Naive thymus-derived CD8-positive, alpha-beta T cell (primary cell): ENCODE measurements around the gene IPO13. TPM values are rescaled to one million over a fixed set of nuclear protein-coding genes. Genes with fewer than 3 reads are reported as not detected.

Source experiments
- ATAC-seq, 2 donors: fragments of 150-1000 bp; cut with Tn5 transposase in 1 of 2; sonication (Bioruptor Pico), chemical (Tn5 transposase) in 1 of 2; 1 replicate in 1 of 2; 2 replicates in 1 of 2; pipeline ENCODE4 v1.10.0; 2021; ENCODE audit warnings: mild to moderate bottlenecking in 2 of 2, moderate library complexity in 2 of 2
- POLR2A ChIA-PET: fragments of 350-600 bp; sonication (Branson Sonifier 250); formaldehyde crosslinking; loops from one replicate; lab custom pipeline; 2021; ENCODE audit warnings: antibody characterized with exemption; lab: Charles Lee
- DNase-seq, 10 donors: peaks; one replicate each; pipeline versions ENCODE4 v3.0.0 to v3.0.0-alpha.2; 2020 to 2022
- H3K27ac Mint-ChIP-seq, 10 donors: one replicate each; pipeline ENCODE4 v1.8.0; 2020 to 2022; ENCODE audit warnings: mild to moderate bottlenecking in 10 of 10, mixed read lengths in 10 of 10, moderate library complexity in 4 of 10, inconsistent platforms in 1 of 10
- H3K27me3 Mint-ChIP-seq, 5 donors: one replicate each; pipeline ENCODE4 v1.8.0; 2021 to 2022; ENCODE audit warnings: mixed read lengths in 5 of 5
- H3K36me3 Mint-ChIP-seq, 3 donors: one replicate each; pipeline ENCODE4 v1.8.0; 2020 to 2022; ENCODE audit warnings: mixed read lengths in 3 of 3, mild to moderate bottlenecking in 2 of 3, inconsistent platforms in 1 of 3
- H3K4me1 Mint-ChIP-seq, 4 donors: one replicate each; pipeline ENCODE4 v1.8.0; 2021 to 2022; ENCODE audit warnings: mixed read lengths in 4 of 4
- H3K4me3 Mint-ChIP-seq, 10 donors: one replicate each; pipeline ENCODE4 v1.8.0; 2020 to 2022; ENCODE audit warnings: mild to moderate bottlenecking in 10 of 10, mixed read lengths in 10 of 10, moderate library complexity in 6 of 10, inconsistent platforms in 1 of 10
- H3K9me3 Mint-ChIP-seq, 9 donors: one replicate each; pipeline ENCODE4 v1.8.0; 2020 to 2022; ENCODE audit warnings: mixed read lengths in 9 of 9, mild to moderate bottlenecking in 3 of 9, inconsistent platforms in 1 of 9, moderate library complexity in 1 of 9
- polyA plus RNA-seq, 3 donors: library from polyadenylated mRNA; unstranded; fragments of 300-500 nt; fragmentation: Illumina TruSeq; gene quantifications; one replicate each; pipeline ENCODE4 v1.2.3, GENCODE V29; 2021
- total RNA-seq, 8 experiments: library from RNA in 2 of 8; stranded (reverse) in 2 of 8; gene quantifications; one replicate each; pipeline ENCODE4 v1.2.3 and lab custom pipeline; 2021 to 2026

IPO13 gene
- total and polyA plus RNA-seq, 5 experiments from 2014 or later, result 13.8 to 24.1 (median 14.5) TPM

GRCh38 chr1:43970502-43970901 is 23.8 kb downstream of the IPO13 start:
- no peaks in the 10 kb centered on the region for H3K9me3 Mint-ChIP-seq
- H3K27ac Mint-ChIP-seq, result peak overlapping the region in 6 of 10 donors; percentile 84 to 94 (median 90)
- DNase-seq (no peak), ATAC-seq (no peak)
- H3K4me1 Mint-ChIP-seq, result peaks cover 17 to 37% (median 36%) of the 10 kb centered on the region in 4 donors
- POLR2A ChIA-PET, result interaction anchor here (1.0 to 2.1 kb wide), 3 partner anchors 17 to 24 kb away, joined by 4 to 13 read pairs (median 6); partner anchors contain the start of gene IPO13
- H3K36me3 Mint-ChIP-seq, result peaks cover 0 to 11% (median 0%) of the 10 kb centered on the region in 3 donors
- H3K4me3 Mint-ChIP-seq, result peak overlapping the region; percentile 89 to 96 (median 94)
- no peaks in the 10 kb centered on the region for H3K27me3 Mint-ChIP-seq

GRCh38 chr1:43970911-43971310 is 24.2 kb downstream of the IPO13 start:
- ATAC-seq, result no peak
- DNase-seq, result no peak
- H3K4me3 Mint-ChIP-seq, result peak overlapping the region; percentile 89 to 96 (median 94)
- H3K9me3 Mint-ChIP-seq, result no peaks in the 10 kb centered on the region
- no peaks in the 10 kb centered on the region for H3K27me3 Mint-ChIP-seq
- peaks cover 20 to 41% (median 40%) of the 10 kb centered on the region in 4 donors for H3K4me1 Mint-ChIP-seq
- POLR2A ChIA-PET, result interaction anchor here (1.6 to 2.1 kb wide), 2 partner anchors 17 to 25 kb away, joined by 6 to 13 read pairs; partner anchors contain the start of gene IPO13
- peaks cover 0 to 11% (median 0%) of the 10 kb centered on the region in 3 donors for H3K36me3 Mint-ChIP-seq
- peak overlapping the region in 5 of 10 donors; percentile 13 to 94 (median 22) for H3K27ac Mint-ChIP-seq

DNA sequence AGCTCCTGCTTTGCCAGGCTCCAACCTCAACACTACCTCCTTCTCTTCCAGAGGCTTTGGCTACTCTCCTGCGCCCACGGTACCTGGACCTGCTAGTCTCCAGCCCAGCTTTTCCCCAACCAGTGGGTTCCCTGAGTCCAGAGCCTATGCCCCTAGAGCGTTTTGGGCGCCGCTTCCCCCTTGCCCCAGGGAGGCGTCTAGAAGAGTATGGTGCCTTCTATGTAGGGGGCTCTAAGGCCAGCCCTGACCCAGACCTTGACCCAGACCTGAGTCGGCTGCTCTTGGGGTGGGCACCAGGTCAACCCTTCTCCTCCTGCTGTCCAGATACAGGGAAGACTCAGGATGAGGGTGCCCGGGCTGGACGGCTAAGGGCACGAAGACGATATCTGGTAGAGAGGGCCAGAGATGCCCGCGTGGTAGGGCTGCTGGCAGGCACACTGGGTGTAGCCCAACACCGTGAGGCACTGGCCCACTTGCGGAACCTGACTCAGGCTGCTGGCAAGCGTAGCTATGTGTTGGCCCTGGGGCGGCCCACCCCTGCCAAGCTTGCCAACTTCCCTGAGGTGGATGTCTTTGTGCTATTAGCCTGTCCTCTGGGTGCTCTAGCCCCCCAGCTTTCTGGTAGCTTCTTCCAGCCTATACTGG is 24.7 kb downstream of the IPO13 start:
- Mint-ChIP-seq H3K4me1 (peaks cover 21 to 47% (median 46%) of the 10 kb centered on the region in 4 donors), H3K4me3 (peak overlapping the region; percentile 89 to 96 (median 94)), H3K27ac (peak overlapping the region in 1 of 10 donors; percentile 22), H3K36me3 (peaks cover 0 to 14% (median 0%) of the 10 kb centered on the region in 3 donors), H3K9me3 (no peaks in the 10 kb centered on the region), H3K27me3 (no peaks in the 10 kb centered on the region)
- POLR2A ChIA-PET, result interaction anchor here (1.6 to 2.1 kb wide), 2 partner anchors 18 to 25 kb away, joined by 6 to 13 read pairs; partner anchors contain the start of gene IPO13
- ATAC-seq (no peak), DNase-seq (no peak)

GRCh38 chr1:43973981-43974442 is 27.3 kb downstream of the IPO13 start:
- DNase-seq (no peak), ATAC-seq (no peak)
- Mint-ChIP-seq H3K27ac (peak overlapping the region; percentile 89 to 98 (median 96)), H3K4me1 (peaks cover 38 to 70% (median 68%) of the 10 kb centered on the region in 4 donors), H3K9me3 (no peaks in the 10 kb centered on the region), H3K36me3 (peaks cover 0 to 33% (median 11%) of the 10 kb centered on the region in 3 donors), H3K27me3 (peaks cover 0 to 4% (median 0%) of the 10 kb centered on the region in 5 donors), H3K4me3 (peak overlapping the region; percentile 84 to 97 (median 94))
- POLR2A ChIA-PET, result interaction anchor here (0.8 to 2.6 kb wide), 6 partner anchors 16 to 56 kb away, joined by 3 to 12 read pairs (median 8); partner anchors contain the start of gene IPO13

- Mint-ChIP-seq H3K4me3 (peak within 1 kb of the TSS; percentile 84 to 97 (median 94)), H3K9me3 (no peaks in the 10 kb centered on the region), H3K27ac (peak within 1 kb of the TSS; percentile 89 to 98 (median 96)), H3K36me3 (peaks cover 0 to 33% (median 11%) of the 10 kb centered on the region in 3 donors), H3K4me1 (peaks cover 35 to 65% (median 63%) of the 10 kb centered on the region in 4 donors), H3K27me3 (peaks cover 0 to 5% (median 0%) of the 10 kb centered on the region in 5 donors)
- POLR2A ChIA-PET, result interaction anchor here (0.8 to 2.6 kb wide), 12 partner anchors 8 to 325 kb away, joined by 3 to 12 read pairs (median 5); partner anchors contain the start of genes IPO13, KDM4A and SLC6A9
- DNase-seq, result peak; percentile 86 to 95 (median 89)
- ATAC-seq, result peak; percentile 71 to 80
Measured at GRCh38 chr1:43974443-43975248, 27.9 kb downstream of the IPO13 start, which contains the start of gene ATP6V0B. Gene ATP6V0B, plus strand, starts transcription at chr1:43974960. Its CDS starts 81 bp downstream, at chr1:43975041.

- peak in 9 of 10 donors; percentile 20 to 75 (median 53) for DNase-seq
- peaks cover 0 to 11% (median 3%) of the 10 kb centered on the region in 5 donors for H3K27me3 Mint-ChIP-seq
- peaks cover 0 to 35% (median 11%) of the 10 kb centered on the region in 3 donors for H3K36me3 Mint-ChIP-seq
- peaks cover 33 to 64% (median 61%) of the 10 kb centered on the region in 4 donors for H3K4me1 Mint-ChIP-seq
- peak overlapping the region; percentile 43 to 96 (median 92) for H3K27ac Mint-ChIP-seq
- H3K9me3 Mint-ChIP-seq, result no peaks in the 10 kb centered on the region
- POLR2A ChIA-PET, result interaction anchor here (1.1 to 2.6 kb wide), 12 partner anchors 9 to 325 kb away, joined by 3 to 12 read pairs (median 5); partner anchors contain the start of genes IPO13, KDM4A and SLC6A9
- ATAC-seq, result peak; percentile 28 to 35
- peak overlapping the region; percentile 84 to 97 (median 93) for H3K4me3 Mint-ChIP-seq
Measured at GRCh38 chr1:43975249-43975961, 28.7 kb downstream of the IPO13 start.

DNA sequence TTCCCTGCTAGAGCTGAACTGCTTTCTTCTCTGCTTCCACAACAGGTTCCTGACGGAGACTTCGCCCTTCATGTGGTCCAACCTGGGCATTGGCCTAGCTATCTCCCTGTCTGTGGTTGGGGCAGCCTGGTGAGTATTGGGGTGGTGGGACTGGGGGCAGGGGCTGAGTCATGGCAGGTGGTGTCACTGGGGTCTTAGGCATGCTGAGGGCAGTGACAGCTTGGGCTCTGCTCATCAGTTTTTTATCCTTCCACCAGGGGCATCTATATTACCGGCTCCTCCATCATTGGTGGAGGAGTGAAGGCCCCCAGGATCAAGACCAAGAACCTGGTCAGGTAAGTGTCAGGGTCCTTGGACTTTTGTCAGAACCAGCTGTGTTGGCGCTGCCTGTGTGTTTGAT is 29.3 kb downstream of the IPO13 start:
- Mint-ChIP-seq H3K9me3 (no peaks in the 10 kb centered on the region), H3K27me3 (peaks cover 3 to 15% (median 9%) of the 10 kb centered on the region in 5 donors), H3K4me1 (peaks cover 37 to 62% (median 56%) of the 10 kb centered on the region in 4 donors), H3K27ac (peak overlapping the region in 8 of 10 donors; percentile 43 to 96 (median 92)), H3K36me3 (peaks cover 0 to 35% (median 11%) of the 10 kb centered on the region in 3 donors), H3K4me3 (peak overlapping the region; percentile 84 to 97 (median 93))
- ATAC-seq (no peak), DNase-seq (no peak)
- POLR2A ChIA-PET, result interaction anchor here (1.1 to 2.6 kb wide), 7 partner anchors 12 to 56 kb away, joined by 3 to 12 read pairs (median 8); partner anchors contain the start of genes IPO13 and SLC6A9

GRCh38 chr1:43976890-43977289 is 30.1 kb downstream of the IPO13 start:
- Mint-ChIP-seq H3K4me3 (peak overlapping the region; percentile 30 to 97 (median 88)), H3K27me3 (peaks cover 3 to 19% (median 11%) of the 10 kb centered on the region in 5 donors), H3K4me1 (peaks cover 37 to 60% (median 53%) of the 10 kb centered on the region in 4 donors), H3K9me3 (no peaks in the 10 kb centered on the region), H3K27ac (peak overlapping the region in 3 of 10 donors; percentile 34 to 43 (median 43)), H3K36me3 (peaks cover 0 to 34% (median 11%) of the 10 kb centered on the region in 3 donors)
- no peak for ATAC-seq
- DNase-seq, result no peak
- POLR2A ChIA-PET, result interaction anchor here (1.3 kb wide), 1 partner anchor 15 kb away, joined by 4 read pairs; no protein-coding TSS in a partner anchor

DNA sequence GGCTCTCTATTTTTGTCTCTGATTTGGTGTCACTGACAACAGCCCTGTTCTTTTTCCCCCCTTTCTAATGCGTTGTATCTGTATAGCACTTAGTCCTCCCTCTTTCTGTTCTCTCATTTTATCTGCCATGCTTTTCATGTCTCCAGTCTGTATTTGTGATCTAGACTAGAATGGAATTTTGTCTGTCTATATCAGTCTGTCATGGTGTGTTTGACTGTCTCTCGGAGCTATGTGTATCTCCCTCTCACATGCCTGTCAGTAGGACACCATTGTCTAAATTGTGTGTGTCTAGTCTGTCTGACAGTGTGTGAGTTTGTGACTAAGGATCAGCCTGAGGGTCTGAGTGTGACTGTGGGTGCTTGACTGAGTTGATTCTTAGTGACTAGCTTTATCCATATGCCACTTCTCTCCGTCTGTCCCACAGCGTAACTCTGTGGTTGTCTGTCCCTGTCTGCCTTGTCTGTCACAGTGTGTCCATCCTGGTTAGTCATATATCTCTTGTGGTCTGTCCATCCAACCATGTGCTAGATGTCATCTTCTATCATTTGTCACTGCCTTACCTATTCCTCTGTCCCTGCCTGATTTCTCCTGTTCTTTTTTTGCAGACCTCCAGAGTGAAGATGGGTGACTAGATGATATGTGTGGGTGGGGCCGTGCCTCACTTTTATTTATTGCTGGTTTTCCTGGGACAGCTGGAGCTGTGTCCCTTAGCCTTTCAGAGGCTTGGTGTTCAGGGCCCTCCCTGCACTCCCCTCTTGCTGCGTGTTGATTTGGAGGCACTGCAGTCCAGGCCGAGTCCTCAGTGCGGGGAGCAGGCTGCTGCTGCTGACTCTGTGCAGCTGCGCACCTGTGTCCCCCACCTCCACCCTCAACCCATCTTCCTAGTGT is 30.9 kb downstream of the IPO13 start:
- Mint-ChIP-seq H3K36me3 (peaks cover 0 to 28% (median 11%) of the 10 kb centered on the region in 3 donors), H3K27ac (peak overlapping the region in 4 of 10 donors; percentile 18 to 50 (median 43)), H3K27me3 (peaks cover 3 to 19% (median 11%) of the 10 kb centered on the region in 5 donors), H3K4me1 (peaks cover 37 to 60% (median 53%) of the 10 kb centered on the region in 4 donors), H3K4me3 (peak overlapping the region; percentile 47 to 97 (median 80)), H3K9me3 (no peaks in the 10 kb centered on the region)
- DNase-seq (no peak), ATAC-seq (no peak)
- POLR2A ChIA-PET, result no interaction called here

GRCh38 chr1:43978264-43978550 is 31.5 kb downstream of the IPO13 start:
- Mint-ChIP-seq H3K9me3 (no peaks in the 10 kb centered on the region), H3K27me3 (peaks cover 3 to 19% (median 11%) of the 10 kb centered on the region in 5 donors), H3K4me1 (peaks cover 37 to 60% (median 52%) of the 10 kb centered on the region in 4 donors), H3K36me3 (peaks cover 0 to 28% (median 11%) of the 10 kb centered on the region in 3 donors), H3K27ac (peak overlapping the region in 3 of 10 donors; percentile 14 to 43 (median 28)), H3K4me3 (peak overlapping the region; percentile 70 to 97 (median 82))
- POLR2A ChIA-PET, result no interaction called here
- DNase-seq (no peak), ATAC-seq (no peak)
